NT2/D1 (cell line): ENCODE measurements around the gene CCNA1.

Source experiments
- DNase-seq: peaks from one replicate; pipeline ENCODE4 v3.0.0-alpha.2; 2011; ENCODE audit warnings: low read depth, low spot score
- H3K27me3 ChIP-seq: 2 replicates; pipeline ENCODE4 v1.6.0; 2011; ENCODE audit warnings: mild to moderate bottlenecking; ENCODE audit not compliant: insufficient read length, insufficient read depth
- H3K36me3 ChIP-seq: 2 replicates; pipeline ENCODE4 v1.6.1; 2011; ENCODE audit warnings: mild to moderate bottlenecking, low read length, mixed read lengths; ENCODE audit not compliant: insufficient read depth, insufficient read length
- H3K4me1 ChIP-seq: 2 replicates; pipeline ENCODE4 v1.5.1; 2011; ENCODE audit not compliant: insufficient read depth, insufficient read length
- H3K4me3 ChIP-seq: 2 replicates; pipeline ENCODE4 v1.5.1; 2011; ENCODE audit warnings: low read depth; ENCODE audit not compliant: insufficient read length
- H3K9ac ChIP-seq: 2 replicates; pipeline ENCODE4 v1.6.0; 2011; ENCODE audit warnings: low read depth; ENCODE audit not compliant: insufficient read length
- H3K9me3 ChIP-seq: 2 replicates; pipeline ENCODE4 v1.5.1; 2011; ENCODE audit warnings: mild to moderate bottlenecking, low read length; ENCODE audit not compliant: insufficient read depth
- SUZ12 ChIP-seq: IDR thresholded peaks from 2 replicates; pipeline ENCODE4 v1.6.1; 2011; ENCODE audit not compliant: insufficient read length, insufficient read depth; ENCODE audit errors: extremely low read depth
- YY1 ChIP-seq: IDR thresholded peaks from 2 replicates; pipeline ENCODE4 v1.6.1; 2011; ENCODE audit not compliant: insufficient read length, insufficient read depth
- ZNF274 ChIP-seq: IDR thresholded peaks from 2 replicates; pipeline ENCODE4 v1.6.1; 2011; ENCODE audit warnings: mild to moderate bottlenecking, low read depth, low read length

CCNA1 gene

GRCh38 chr13:36436811-36437210 is 4.5 kb downstream of the CCNA1 start:
- Histone ChIP-seq H3K4me3 (no peak overlapping the region), H3K27me3 (peaks cover 25% of the 10 kb centered on the region), H3K4me1 (no peaks in the 10 kb centered on the region), H3K9ac (no peak overlapping the region), H3K36me3 (no peaks in the 10 kb centered on the region), H3K9me3 (no peaks in the 10 kb centered on the region)
- DNase-seq: no peak
- TF ChIP-seq SUZ12 (no peak), YY1 (no peak), ZNF274 (no peak)

- H3K36me3 ChIP-seq: no peaks in the 10 kb centered on the region
- H3K4me1 ChIP-seq: no peaks in the 10 kb centered on the region
- TF ChIP-seq SUZ12 (no peak), YY1 (no peak), ZNF274 (no peak)
- no peak overlapping the region for H3K9ac ChIP-seq
- no peak for DNase-seq
- no peaks in the 10 kb centered on the region for H3K9me3 ChIP-seq
- peaks cover 9% of the 10 kb centered on the region for H3K27me3 ChIP-seq
- H3K4me3 ChIP-seq: no peak overlapping the region
These were observed 6.5 kb downstream of the CCNA1 start for GRCh38 chr13:36438594-36439483.

GRCh38 chr13:36445278-36445677 is 13.0 kb downstream of the CCNA1 start:
- H3K4me1 ChIP-seq: no peaks in the 10 kb centered on the region
- no peak for DNase-seq

GRCh38 chr13:36445891-36446351 is 13.6 kb downstream of the CCNA1 start:
- H3K9me3 ChIP-seq: no peaks in the 10 kb centered on the region
- H3K36me3 ChIP-seq: no peaks in the 10 kb centered on the region
- H3K4me1 ChIP-seq: no peaks in the 10 kb centered on the region
- DNase-seq: no peak
- no peak overlapping the region for H3K4me3 ChIP-seq
- TF ChIP-seq SUZ12: no peak
- TF ChIP-seq ZNF274: no peak
- TF ChIP-seq YY1: no peak
- H3K27me3 ChIP-seq: no peaks in the 10 kb centered on the region
- H3K9ac ChIP-seq: no peak overlapping the region

More at GRCh38 chr13:36445278-36445677, 13.0 kb downstream of the CCNA1 start:
- Histone ChIP-seq H3K9ac (no peak overlapping the region), H3K36me3 (no peaks in the 10 kb centered on the region), H3K9me3 (no peaks in the 10 kb centered on the region), H3K27me3 (no peaks in the 10 kb centered on the region), H3K4me3 (no peak overlapping the region)
- TF ChIP-seq SUZ12 (no peak), ZNF274 (no peak), YY1 (no peak)

- H3K9ac ChIP-seq: no peak overlapping the region
- DNase-seq: no peak
- no peaks in the 10 kb centered on the region for H3K4me1 ChIP-seq
- no peaks in the 10 kb centered on the region for H3K27me3 ChIP-seq
- H3K4me3 ChIP-seq: no peak overlapping the region
- no peaks in the 10 kb centered on the region for H3K9me3 ChIP-seq
- no peak for TF ChIP-seq YY1
- no peak for TF ChIP-seq SUZ12
- TF ChIP-seq ZNF274: no peak
- H3K36me3 ChIP-seq: no peaks in the 10 kb centered on the region
These were observed 15.2 kb downstream of the CCNA1 start for GRCh38 chr13:36447501-36447900.

- TF ChIP-seq ZNF274 (no peak), SUZ12 (no peak), YY1 (no peak)
- H3K9ac ChIP-seq: no peak overlapping the region
- no peak overlapping the region for H3K4me3 ChIP-seq
- H3K9me3 ChIP-seq: no peaks in the 10 kb centered on the region
- H3K4me1 ChIP-seq: no peaks in the 10 kb centered on the region
- H3K27me3 ChIP-seq: no peaks in the 10 kb centered on the region
- DNase-seq: no peak
- H3K36me3 ChIP-seq: no peaks in the 10 kb centered on the region
These were observed 18.2 kb downstream of the CCNA1 start for GRCh38 chr13:36450534-36450933.

- Histone ChIP-seq H3K9me3 (no peaks in the 10 kb centered on the region), H3K27me3 (no peaks in the 10 kb centered on the region), H3K4me1 (no peaks in the 10 kb centered on the region), H3K9ac (no peak overlapping the region), H3K36me3 (no peaks in the 10 kb centered on the region), H3K4me3 (no peak overlapping the region)
- TF ChIP-seq SUZ12: no peak
- no peak for TF ChIP-seq ZNF274
- no peak for TF ChIP-seq YY1
- DNase-seq: no peak
These were observed 21.2 kb downstream of the CCNA1 start for GRCh38 chr13:36453516-36453915.
